Suppressor macrophage treated with lipopolysaccharide for 4 hours (primary cell): ENCODE measurements around the gene PDE6H.

Experiments
- DNase-seq: peaks from one replicate; pipeline ENCODE4 v3.0.0-alpha.2; 2020

PDE6H gene

GRCh38 chr12:15005064-15005463 lies 32.2 kb downstream of the PDE6H start:
- DNase-seq: no peak

GRCh38 chr12:15007551-15007950 lies 34.7 kb downstream of the PDE6H start:
- DNase-seq: no peak

GRCh38 chr12:15011162-15011561 lies 38.3 kb downstream of the PDE6H start:
- no peak for DNase-seq

DNA sequence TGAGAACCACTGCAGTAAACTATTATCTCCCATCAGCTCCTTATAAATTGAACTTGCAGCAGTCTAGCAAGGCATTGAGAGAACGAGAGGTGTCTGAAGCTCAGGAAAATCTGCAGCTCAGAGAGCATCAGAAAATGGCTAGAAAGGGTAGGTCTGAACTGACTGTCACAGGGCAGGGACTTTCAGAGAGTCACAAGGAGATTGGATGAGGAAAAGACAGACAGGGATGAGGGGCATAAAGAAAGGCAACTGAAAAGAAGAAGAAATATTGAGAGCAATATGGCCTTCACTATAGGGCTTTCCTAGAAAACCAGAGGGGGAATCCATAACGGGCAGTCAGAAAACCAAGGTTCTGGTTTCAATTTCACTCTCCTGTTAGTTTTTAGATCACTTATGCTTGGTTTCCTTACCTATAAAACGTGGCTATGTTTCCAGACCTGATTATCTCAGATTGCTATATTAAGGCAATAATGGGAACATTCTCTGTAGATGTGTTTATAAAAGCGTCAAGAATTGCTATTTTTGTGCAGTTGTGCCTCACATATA lies 40.9 kb downstream of the PDE6H start:
- DNase-seq: peak; percentile 27

GRCh38 chr12:15014708-15015107 lies 41.9 kb downstream of the PDE6H start:
- no peak for DNase-seq

- DNase-seq: no peak
Measured at GRCh38 chr12:15015121-15015520, 42.3 kb downstream of the PDE6H start.

DNA sequence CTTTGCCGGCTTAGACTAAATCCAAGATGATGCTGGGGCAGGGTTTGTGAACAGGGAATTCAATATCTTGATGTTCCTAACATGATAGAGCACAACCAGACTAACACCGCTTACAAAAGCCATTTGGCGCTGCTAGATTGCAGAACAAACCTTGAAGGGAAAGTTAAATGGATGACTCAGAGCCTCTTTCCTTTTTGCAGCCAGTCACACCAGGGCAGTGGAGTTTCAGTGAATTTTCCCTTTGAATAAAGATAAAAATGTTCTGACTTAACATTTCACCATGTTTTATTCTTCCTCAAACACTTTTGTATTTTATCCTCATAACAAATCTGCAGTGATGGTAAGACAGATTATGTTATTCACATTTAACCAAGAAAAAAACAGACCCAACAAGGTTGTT lies 47.3 kb downstream of the PDE6H start:
- peak; percentile 9 for DNase-seq
